Activated B cell treated with CpG ODN at 0.5 μM for 24 hours (primary cell): ENCODE data around the gene HTR6. TPM values are rescaled to one million over a fixed set of nuclear protein-coding genes. Genes with fewer than 3 reads are reported as not detected.

Experiments used
- ATAC-seq: fragments of 200-7000 bp; cut with Tn5 transposase; one replicate; pipeline ENCODE4 v1.10.0; 2021; ENCODE audit warnings: low read depth, mild to moderate bottlenecking, moderate library complexity
- CTCF ChIA-PET: fragments of 350-600 bp; sonication (Branson Sonifier 250); formaldehyde crosslinking; loops from one replicate; lab custom pipeline; 2021; ENCODE audit warnings: antibody characterized with exemption; lab: Charles Lee
- POLR2A ChIA-PET: fragments of 350-600 bp; sonication (Branson Sonifier 250); formaldehyde crosslinking; loops from one replicate; lab custom pipeline; 2021; ENCODE audit warnings: antibody characterized with exemption; lab: Charles Lee
- DNase-seq: peaks from one replicate; pipeline ENCODE4 v3.0.0; 2022
- H3K27ac Mint-ChIP-seq: one replicate; pipeline ENCODE4 v1.8.0; 2020; ENCODE audit warnings: mixed read lengths
- H3K27me3 Mint-ChIP-seq: one replicate; pipeline ENCODE4 v1.8.0; 2021; ENCODE audit warnings: mixed read lengths
- H3K36me3 Mint-ChIP-seq: one replicate; pipeline ENCODE4 v1.8.0; 2021; ENCODE audit warnings: low read depth, mixed read lengths
- H3K4me1 Mint-ChIP-seq: one replicate; pipeline ENCODE4 v1.8.0; 2021; ENCODE audit warnings: mixed read lengths
- H3K4me3 Mint-ChIP-seq: one replicate; pipeline ENCODE4 v1.8.0; 2020; ENCODE audit warnings: mild to moderate bottlenecking, mixed read lengths
- H3K9me3 Mint-ChIP-seq: one replicate; pipeline ENCODE4 v1.8.0; 2020; ENCODE audit warnings: mixed read lengths
- intact Hi-C: fragments of 100-400 bp; cut with micrococcal nuclease; formaldehyde crosslinking; loops from one replicate; pipeline ENCODE4 v1.15.1; 2024
- total RNA-seq: library from RNA; stranded (reverse); gene quantifications from 2 replicates; pipeline ENCODE4 v1.2.3, GENCODE V29; 2022
- TF ChIP-seq, protein P1 (sequence below): fragments of 200-600 bp; IDR thresholded peaks from one replicate; pipeline ENCODE4 v1.8.0; 2022; ENCODE audit warnings: antibody characterized with exemption, mild to moderate bottlenecking

HTR6 gene
- total RNA-seq, 1 donor from 2014 or later, result not detected

DNA sequence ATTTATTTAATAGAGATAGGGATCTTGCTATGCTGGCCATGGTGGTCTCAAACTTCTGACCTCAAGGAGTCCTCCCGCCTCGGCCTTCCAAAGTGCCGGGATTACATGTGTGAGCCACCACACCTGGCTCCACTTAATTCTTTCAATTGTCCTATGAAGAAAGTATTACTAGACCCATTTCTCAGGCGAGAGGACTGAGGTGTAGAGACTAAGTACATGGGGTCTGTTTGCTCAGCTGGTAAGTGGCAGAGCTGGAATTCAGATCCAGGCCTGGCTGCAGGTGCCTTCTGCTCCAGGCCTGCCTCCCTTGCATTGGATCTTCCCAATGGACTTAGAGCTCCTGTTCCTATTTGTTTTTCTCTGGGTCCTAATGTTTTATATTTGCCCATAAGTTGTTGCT, 55.5 kb downstream of the HTR6 start:
- Mint-ChIP-seq H3K27me3 (no peaks in the 10 kb centered on the region), H3K4me3 (no peak overlapping the region), H3K9me3 (no peaks in the 10 kb centered on the region), H3K36me3 (peaks cover 40% of the 10 kb centered on the region), H3K27ac (no peak overlapping the region), H3K4me1 (no peaks in the 10 kb centered on the region)
- DNase-seq, result no peak
- intact Hi-C loops, result no loop called here
- ChIA-PET CTCF (no interaction called here), POLR2A (no interaction called here)
- TF ChIP-seq, protein P1, sequence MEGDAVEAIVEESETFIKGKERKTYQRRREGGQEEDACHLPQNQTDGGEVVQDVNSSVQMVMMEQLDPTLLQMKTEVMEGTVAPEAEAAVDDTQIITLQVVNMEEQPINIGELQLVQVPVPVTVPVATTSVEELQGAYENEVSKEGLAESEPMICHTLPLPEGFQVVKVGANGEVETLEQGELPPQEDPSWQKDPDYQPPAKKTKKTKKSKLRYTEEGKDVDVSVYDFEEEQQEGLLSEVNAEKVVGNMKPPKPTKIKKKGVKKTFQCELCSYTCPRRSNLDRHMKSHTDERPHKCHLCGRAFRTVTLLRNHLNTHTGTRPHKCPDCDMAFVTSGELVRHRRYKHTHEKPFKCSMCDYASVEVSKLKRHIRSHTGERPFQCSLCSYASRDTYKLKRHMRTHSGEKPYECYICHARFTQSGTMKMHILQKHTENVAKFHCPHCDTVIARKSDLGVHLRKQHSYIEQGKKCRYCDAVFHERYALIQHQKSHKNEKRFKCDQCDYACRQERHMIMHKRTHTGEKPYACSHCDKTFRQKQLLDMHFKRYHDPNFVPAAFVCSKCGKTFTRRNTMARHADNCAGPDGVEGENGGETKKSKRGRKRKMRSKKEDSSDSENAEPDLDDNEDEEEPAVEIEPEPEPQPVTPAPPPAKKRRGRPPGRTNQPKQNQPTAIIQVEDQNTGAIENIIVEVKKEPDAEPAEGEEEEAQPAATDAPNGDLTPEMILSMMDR, result no peak
- ATAC-seq, result no peak

DNA sequence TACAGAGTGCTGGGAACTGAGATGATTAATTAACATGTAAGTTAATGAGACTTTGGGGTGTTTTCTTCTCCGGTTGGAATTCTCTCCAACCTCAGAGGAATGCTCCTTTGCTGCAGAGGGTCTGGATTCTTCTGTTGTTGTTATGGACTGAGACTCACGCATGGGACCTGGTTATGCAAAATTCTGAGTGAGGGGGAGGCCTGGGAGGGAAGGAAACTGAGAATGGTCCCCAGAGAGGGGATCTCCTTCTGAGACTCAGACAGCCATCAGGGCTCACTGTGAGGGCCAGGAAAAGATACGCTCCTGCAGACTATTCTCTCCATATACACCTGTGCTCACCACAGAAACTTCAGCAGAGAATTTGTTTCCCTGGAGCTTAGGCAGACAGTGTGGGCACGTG, 56.3 kb downstream of the HTR6 start:
- intact Hi-C loops, result no loop called here
- Mint-ChIP-seq H3K4me1 (no peaks in the 10 kb centered on the region), H3K27ac (no peak overlapping the region), H3K36me3 (peaks cover 40% of the 10 kb centered on the region), H3K9me3 (no peaks in the 10 kb centered on the region), H3K4me3 (no peak overlapping the region), H3K27me3 (no peaks in the 10 kb centered on the region)
- DNase-seq, result no peak
- CTCF ChIA-PET, result no interaction called here
- no peak for ATAC-seq
- TF ChIP-seq, protein P1, result no peak
- POLR2A ChIA-PET, result no interaction called here

DNA sequence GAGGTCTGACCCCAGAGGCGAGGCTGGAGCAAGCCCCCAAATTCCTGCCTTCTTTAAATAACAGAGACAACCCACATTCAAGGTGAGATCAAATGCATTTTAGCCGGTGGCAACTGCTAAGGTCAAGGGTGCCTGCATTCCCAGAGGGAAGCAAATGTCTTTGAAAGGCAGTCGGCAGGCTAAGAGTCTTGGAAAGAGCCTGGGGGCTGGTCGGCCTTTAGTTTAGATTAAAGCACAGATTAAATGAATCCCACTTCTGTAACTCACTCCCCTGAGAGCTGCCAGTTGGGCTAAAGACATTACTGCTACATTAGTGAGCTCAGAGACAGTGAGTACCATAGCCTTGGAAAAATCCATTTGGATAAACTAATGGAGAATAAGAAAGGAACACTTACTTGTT, 59.2 kb downstream of the HTR6 start:
- TF ChIP-seq, protein P1, result no peak
- Mint-ChIP-seq H3K9me3 (no peaks in the 10 kb centered on the region), H3K4me3 (no peak overlapping the region), H3K4me1 (no peaks in the 10 kb centered on the region), H3K27ac (no peak overlapping the region), H3K36me3 (peaks cover 49% of the 10 kb centered on the region), H3K27me3 (no peaks in the 10 kb centered on the region)
- intact Hi-C loops, result no loop called here
- DNase-seq, result no peak
- POLR2A ChIA-PET, result no interaction called here
- ATAC-seq, result no peak
- CTCF ChIA-PET, result no interaction called here

DNA sequence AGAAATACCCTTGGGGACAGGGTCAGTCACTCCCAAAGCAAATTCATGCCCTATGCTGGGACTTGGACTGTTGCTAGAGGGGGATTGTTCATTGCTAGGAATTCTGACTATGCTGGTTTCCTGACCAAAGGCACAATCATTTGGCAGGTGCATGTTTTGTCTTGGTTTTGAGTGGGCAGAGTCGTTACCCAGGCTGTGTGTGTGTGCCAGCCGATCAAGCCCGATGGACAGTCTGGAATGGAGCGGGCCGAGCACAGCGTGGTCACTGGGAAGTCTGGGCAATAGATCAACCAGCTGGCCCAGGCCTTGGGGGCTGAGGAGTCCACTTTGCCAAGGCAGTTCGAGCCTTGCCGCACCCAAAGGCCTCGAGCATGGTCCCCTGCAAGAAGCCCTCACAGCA, 60.9 kb downstream of the HTR6 start:
- TF ChIP-seq, protein P1, result no peak
- Mint-ChIP-seq H3K27ac (no peak overlapping the region), H3K9me3 (no peaks in the 10 kb centered on the region), H3K4me1 (no peaks in the 10 kb centered on the region), H3K27me3 (no peaks in the 10 kb centered on the region), H3K4me3 (no peak overlapping the region), H3K36me3 (peaks cover 53% of the 10 kb centered on the region)
- intact Hi-C loops, result no loop called here
- no peak for ATAC-seq
- CTCF ChIA-PET, result no interaction called here
- DNase-seq, result no peak
- POLR2A ChIA-PET, result no interaction called here

DNA sequence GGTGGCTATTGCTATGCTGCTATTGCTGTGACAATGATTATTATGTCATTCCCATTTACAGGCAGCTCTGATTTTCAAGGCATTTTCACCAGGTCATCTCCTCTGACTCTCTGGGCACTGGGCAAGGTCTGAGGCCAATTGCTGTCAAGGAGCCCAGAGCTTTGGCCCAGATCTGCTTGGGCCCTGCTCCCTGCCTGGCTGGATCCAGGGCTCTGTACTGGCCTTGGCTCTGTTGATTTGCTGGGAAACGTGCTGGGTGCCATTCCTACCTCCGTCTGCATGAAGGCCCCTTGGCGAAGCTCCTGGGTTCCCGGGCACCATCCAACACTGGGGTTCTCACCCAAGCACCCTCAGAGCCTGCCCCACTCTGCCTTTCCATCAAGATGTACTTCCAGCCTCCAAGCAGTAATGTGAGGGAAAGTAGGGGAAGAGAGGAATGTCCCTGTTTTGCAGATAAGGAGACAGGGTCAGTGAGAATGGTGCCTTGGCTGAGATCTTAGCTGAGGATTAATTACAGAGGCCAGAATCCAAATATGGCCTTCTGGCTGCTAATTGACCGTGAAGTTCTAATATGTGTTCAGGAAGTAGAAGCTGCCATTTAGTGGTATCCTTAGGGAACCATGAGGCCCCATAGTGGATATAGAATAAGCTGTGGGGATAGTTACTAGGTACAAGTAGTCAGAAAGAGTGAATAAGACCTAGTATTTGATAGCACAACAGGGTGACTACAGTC, 63.9 kb downstream of the HTR6 start:
- CTCF ChIA-PET, result interaction anchor here (1.3 kb wide), 1 partner anchor 12 kb away, joined by 3 read pairs; no protein-coding TSS in a partner anchor
- Mint-ChIP-seq H3K36me3 (peaks cover 65% of the 10 kb centered on the region), H3K4me3 (no peak overlapping the region), H3K27ac (no peak overlapping the region), H3K27me3 (no peaks in the 10 kb centered on the region), H3K9me3 (no peaks in the 10 kb centered on the region), H3K4me1 (no peaks in the 10 kb centered on the region)
- POLR2A ChIA-PET, result no interaction called here
- ATAC-seq (no peak), DNase-seq (no peak)
- intact Hi-C loops, result no loop called here
- TF ChIP-seq, protein P1, result no peak
